DMS153 (cell line): ENCODE measurements around the gene LYPD1.
A peak's percentile ranks its signal among the peaks of the same experiment; 100 is the strongest.
"Not testable (repeated sequence)": the region's sequence is repeated elsewhere in the genome, so short reads cannot be mapped to it uniquely, and the experiment has no call there.

ENCODE experiments used
- DNase-seq: peaks from one replicate; lab custom pipeline; 2025; lab: John Stamatoyannopoulos, UW

LYPD1 gene, protein sequence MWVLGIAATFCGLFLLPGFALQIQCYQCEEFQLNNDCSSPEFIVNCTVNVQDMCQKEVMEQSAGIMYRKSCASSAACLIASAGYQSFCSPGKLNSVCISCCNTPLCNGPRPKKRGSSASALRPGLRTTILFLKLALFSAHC

DNA sequence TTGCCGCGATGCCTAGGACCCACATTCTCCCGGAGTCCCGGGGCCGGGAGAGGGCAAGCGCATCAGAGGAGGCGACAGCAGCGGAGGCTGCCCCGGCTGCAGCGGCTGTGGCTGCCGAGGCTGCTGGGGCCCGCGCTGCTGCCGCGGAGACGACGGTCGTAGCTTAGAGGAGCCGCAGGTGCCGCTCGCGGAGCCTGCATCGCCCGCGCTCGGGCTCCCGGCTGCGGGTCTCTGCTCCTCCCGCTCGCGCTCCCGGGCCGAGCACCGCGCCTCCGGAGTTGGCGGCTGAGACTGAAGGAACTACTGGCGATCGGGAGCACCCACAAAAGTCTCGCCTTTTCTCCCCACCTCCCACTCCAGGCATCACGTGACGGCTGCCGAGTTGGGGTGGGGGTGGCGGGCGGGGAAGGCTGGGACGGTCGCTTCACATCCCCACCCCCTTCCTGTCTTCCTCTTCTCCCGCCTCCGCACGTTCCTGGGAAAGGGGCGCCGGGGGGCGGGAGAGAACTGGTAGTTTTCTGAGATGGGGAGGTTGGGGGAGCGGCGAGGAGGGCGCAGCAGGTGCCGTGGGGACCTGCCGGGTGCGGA, at the start of gene LYPD1:
Gene LYPD1 (minus strand): TSS at position 298 of the 588 bp plus-strand sequence. CDS start 273 bp downstream, at position 25.
- DNase-seq: peak; percentile 25

DNA sequence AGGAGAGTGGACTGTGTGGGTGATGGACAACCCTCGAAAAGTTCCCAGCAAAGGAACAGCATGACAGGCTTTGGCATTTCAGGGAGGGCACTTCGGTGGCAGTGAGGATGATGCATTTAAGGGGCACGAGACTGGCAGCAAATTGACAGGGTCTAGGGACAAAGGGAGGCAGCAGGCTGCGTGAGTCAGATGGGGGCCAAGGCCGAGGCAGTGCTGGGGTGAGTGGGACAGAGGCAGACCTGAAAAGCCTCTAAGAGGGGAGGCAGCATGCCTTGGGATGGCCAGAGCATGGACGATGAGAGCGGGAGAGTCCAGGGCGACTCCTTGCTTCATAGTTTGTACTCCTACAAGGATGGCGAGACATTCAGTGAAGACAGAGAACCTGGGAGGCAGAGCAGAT, 49.5 kb upstream of the LYPD1 start:
- no peak for DNase-seq

DNA sequence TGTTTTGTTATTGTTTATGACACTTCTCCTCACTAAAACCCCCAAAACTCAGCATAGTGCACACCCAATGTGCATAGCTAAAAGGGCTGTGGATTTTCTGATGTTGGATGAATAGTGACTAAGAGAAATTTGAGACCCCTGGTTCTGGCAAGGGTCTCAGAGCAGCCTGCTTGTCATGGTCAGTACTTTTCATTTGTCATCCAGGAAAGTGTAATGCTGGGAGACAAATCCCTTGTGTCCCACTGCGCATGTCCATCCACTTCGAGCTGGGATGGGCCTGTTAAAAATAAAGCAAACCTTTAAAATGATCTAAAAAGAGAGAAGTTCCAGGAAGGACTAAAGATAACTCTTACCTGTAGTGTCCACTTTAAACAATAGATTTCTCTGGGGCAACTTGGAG, 46.9 kb upstream of the LYPD1 start:
- no peak for DNase-seq

DNA sequence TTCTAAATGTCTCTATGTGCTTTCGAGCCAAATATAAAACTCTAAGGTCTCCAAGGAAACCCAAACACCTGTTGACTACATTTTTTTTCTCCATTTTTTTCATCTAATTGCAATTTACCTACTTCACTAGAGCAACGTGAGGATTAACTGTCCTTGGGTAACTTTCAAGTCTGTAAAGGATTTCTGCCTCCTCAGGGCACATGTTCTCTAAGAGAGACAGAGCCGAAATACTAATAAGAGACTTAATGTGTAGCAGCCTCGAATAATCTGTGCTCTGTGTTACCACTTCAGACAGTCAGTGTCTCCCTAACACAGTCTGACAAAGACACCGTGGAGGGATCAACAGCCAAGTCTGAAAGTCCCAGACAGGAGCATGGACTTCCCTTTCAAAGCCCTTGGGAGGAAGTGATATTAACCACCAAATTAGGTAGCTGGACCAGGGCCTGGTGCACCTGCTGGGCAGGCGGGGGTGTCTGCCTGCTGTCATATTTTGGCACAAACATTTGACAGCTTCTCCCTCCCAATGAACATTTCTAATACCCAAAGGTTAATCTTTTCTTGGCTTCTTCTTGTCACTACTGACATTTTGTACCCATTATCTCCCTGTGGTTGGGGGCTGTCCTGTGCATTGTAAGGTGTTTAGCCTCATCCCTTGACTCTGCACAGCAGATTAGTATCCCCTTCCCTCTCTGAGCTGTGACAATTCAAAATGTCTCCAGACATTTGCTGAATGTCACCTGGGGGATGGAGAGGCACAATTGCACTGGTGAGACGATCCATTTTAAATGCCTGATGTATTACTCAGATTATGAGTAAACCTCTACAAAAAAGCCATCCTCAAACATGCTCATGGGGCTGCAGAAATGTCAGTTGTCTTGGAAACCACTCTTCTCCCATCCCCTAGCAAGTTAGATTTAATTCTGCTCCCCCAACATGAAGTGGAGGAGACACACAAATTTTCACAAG, 45.7 kb upstream of the LYPD1 start:
- DNase-seq: no peak

DNA sequence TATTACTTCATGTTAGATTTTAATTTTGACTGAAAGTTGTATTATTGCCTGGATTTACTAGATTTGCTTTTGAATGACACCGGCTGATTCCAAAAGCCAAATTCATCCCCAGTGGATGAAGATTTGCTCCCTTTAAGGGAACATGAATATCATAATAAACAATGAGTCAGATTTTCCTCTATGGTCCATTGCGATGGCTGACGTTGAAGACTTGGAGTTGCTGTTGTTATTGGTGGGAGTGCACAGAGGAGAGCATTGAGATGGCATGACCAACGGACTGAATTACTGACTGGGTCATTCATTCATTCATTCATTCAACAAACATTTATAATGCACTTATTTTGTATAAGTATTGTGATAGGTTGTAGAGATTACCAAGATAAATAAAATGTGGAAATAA, 33.4 kb upstream of the LYPD1 start:
- DNase-seq: no peak

DNA sequence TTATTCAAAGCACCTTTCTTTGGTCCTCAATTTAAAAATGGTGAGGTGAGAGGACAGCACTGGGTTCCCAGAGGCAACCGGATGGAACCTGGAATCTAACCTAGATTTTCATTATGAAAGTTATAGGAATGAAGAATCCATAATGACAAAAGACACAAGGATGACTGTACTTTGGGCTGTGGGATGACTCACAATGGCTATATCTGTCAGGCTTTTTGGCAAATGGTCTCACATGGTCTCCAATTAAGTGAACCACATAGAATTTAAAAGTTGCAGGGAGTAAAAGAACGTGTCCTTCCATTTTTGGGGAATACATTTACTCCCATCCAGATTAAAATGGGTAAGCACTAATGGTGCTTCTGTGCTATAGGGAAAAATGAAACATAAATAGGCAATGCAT, 31.8 kb upstream of the LYPD1 start:
- DNase-seq: no peak

DNA sequence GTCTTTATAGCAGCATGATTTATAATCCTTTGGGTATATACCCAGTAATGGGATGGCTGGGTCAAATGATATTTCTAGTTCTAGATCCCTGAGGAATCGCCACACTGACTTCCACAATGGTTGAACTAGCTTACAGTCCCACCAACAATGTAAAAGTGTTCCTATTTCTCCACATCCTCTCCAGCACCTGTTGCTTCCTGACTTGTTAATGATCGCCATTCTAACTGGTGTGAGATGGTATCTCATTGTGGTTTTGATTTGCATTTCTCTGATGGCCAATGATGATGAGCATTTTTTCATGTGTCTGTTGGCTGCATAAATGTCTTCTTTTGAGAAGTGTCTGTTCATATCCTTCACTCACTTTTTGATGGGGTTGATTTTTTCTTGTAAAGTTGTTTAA, 29.8 kb upstream of the LYPD1 start:
- not testable (repeated sequence) for DNase-seq

DNA sequence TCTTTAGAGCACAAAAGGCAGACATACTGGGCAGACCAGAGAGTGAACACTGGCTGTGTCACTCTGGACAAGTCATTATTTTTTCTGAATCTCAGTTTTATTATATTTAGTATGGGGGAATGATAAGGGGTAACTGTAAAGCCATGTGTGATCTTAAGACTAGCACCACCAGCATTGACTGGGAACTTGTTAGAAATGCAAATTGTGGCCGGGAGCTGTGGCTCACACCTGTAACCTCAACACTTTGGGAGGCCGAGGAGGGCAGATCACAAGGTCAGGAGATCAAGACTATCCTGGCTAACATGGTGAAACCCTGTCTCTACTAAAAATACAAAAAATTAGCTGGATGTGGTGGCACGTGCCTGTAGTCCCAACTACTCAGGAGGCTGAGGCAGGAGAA, 28.3 kb upstream of the LYPD1 start:
- not testable (repeated sequence) for DNase-seq

DNA sequence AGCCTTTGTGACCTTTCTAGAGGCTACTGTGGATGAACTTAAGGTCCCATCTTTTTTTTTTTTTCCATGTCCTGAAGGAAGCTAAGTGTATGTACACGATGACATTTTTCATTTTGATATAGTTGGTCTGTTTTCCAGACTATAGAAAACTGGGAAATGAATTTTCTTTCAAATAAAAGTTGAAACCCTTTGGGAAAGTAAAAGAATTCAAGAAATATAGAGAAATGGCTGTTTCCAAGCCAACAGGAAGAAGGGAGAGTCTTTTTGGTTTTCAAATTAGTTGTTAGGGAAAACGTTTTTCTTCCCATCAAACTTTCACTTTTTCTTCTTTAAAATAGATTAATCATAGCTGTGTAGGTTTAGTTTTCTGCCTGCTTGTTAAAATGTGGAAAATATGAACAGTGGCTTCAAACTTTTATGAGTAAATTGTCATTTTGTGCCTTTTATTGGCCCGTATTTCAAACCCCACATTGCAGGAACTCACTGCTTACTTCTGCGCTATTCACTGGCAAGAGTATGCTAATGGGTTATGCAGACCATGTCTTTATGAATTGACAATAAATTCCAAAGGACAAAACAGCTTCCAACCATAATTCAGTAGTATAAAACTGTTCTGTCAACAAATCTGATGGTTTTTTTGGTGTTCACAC, 27.7 kb upstream of the LYPD1 start:
- DNase-seq: no peak

DNA sequence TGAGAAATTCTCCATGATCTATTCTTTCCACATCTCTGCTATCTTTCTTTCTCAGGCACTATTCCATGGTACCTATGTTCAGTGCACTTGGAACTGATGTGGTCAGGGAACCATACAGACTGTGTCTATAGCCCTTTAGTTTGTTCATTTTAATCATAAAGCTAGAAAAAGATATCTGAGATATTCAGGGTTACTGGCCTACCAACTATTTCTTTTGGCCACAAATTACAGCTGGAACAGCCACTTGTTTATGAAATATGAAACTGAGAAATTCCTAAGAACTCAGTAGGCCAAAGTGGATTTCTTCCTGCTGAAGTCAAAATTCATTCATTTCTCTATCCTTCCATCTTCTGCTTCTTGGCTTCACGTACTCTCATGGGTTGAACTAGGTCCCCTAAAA, 22.8 kb upstream of the LYPD1 start:
- DNase-seq: no peak

DNA sequence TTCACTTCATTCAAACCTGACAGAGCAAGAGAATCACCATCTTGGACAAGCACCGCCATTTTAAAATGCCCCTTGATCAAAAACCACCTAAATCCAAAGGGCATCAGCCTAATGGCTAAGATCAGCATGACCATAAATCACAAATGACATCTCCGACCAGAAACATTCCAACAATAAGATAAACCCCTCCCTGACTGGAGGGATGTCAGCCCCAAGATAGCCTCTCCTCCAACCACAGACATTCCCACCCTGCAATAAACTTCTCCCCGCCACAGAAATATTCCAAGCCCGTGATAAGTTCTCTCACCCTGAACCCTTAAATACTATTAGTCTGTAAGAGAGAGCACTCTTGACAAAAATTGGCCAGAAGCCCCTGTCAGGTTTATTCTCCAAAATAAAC, 21.6 kb upstream of the LYPD1 start:
- no peak for DNase-seq

DNA sequence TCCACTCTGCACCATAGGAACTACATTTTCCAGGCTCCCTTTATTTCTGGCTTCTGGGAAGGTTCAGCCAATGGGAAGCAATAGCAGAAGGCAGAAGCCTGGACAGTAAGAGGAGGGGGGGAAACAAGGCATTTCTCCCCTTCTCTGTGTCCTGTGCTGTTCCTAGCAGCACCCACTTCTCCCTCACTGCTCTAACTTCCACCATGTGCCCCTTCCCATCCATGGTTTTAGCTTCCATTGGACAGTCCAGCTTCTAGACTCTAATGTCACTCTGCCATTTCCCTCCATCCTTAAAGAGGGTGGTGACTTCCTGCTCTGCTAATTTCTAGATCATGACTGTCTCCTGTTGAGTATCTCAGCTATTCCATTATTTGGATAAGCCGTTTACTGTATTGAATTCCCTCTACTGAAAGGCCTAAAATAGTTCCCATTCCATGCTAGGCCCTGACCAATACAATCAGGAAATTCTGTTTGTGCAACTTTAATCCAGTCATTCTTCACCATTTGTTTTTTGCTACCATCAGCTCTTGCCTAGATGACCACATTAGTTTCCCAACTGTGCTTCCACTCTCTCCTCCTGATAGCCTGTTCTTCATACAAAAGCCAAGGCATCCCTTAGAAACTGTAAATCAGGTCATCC, 20.8 kb upstream of the LYPD1 start:
- DNase-seq: no peak

DNA sequence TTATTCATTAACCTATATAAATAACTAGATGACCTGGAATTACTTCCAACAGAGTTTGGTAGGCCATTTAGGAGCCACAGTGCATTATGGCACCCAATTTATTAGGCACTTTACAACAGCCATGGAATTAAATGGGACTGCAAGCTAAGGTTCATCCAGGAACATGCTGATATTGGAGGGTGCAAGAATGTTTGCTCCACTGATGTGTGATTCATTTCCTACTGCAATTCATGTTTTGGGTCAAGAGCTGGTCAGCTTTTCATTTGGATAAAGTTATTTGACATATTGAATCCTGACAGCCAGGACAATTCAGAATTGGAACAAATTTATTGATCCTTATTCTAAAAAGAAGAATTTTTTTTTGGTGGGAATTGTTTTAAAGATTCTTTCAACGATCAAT, 11.8 kb upstream of the LYPD1 start:
- no peak for DNase-seq

DNA sequence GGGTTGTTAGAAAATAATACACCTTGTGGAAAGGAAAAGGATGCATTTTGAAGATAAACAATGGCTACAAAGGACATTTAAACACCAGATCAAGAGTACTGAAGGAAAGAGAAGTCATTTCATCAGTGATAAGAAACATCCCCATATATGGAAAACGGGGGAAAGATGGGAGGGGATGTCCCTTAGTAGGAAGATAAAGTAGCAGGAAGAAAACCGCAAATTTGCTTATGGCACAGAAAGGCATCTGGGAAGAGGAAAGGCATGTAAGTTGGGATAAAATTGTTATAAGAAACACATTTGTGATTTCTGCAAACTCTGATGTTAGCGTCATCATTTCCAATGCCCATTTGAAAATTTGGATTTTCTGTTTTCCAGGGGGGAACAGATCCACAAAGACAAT, 10.5 kb upstream of the LYPD1 start:
- no peak for DNase-seq

DNA sequence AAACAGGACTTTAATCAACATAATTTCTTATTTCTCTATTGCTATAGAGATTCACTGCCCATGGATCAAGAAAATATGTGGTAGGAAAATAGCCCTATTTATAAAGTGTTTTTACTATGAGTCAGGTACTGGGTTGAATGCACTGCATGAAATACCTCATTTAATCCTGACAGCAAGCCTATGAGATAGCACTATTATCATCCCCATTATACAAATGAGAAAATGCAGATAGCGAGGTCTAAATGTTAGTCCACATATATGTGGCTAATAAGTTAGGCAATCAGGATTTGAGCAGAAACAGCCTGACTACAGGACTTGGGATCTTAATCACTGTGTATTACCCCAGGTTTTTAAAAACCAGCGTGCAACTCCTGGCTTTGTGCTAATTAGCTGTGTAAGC, 8.5 kb upstream of the LYPD1 start:
- DNase-seq: no peak

DNA sequence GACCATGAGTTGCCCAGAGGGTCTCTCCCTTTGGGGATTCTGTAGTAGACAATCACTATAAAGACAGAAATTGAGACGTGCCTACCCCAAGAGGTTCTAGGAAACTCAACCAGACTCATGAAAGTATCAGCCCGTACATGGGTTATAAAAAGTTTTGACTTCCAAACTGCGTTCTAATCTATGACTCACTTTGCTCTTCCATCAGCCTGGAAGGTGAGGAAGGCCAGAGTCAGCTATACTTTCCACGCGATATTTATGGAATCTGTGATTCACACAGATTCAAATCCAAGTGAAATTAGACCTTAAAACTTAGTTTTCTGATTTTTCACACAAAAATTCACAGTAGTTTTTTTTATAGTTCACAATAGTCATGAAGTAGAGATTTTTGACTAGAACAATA, 7.7 kb upstream of the LYPD1 start:
- DNase-seq: no peak

DNA sequence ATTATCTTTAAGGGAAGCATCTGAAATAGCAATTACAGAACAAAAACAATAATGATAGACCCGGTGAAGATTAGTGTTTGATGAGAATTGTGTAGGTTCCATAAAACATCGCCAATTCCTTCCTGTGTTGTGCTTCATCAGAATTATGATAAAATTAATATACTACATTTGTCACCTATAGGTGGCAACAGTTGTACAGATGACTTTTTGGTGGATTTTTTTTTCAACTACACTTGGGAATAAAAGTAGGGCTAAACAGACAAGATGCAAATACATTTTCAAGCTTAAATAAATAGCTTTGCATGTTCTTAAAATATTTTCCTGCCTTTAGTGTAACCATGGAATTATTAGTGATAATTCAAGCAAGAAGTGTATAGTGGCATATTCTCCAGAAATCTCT, 7.0 kb upstream of the LYPD1 start:
- no peak for DNase-seq

DNA sequence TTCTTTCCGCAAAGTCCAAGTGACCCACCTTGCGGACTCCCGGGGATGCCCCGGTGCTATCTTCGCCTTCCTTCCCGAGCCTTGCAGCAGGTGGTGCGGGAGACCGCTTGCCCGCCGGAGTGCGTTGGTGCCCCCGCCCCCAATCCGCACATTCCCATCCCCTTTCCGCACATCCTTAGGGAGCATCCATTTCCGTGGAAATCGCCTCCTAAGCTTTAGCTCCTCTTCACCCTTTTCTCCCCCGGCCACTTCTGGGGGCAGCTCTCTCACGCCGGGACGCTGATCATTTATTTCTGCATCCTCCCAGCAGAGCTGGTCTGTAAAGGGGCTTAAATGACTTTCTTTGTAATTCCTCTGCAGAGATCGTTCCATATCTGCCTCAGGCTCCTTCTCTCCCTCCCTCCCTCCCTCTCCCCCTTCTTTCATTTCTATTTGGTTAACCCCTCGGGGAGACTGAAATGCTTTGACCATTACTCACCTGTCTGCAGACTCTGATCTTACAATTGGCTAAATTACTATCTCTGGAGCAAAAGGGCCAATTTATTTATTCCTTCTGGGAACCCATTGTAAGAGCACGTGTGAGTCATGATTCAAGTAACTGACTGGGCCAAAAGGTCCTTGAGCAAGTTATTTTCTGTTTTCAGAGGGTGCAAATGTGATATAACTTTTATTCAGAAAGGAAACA, 1.3 kb upstream of the LYPD1 start:
- DNase-seq: no peak

DNA sequence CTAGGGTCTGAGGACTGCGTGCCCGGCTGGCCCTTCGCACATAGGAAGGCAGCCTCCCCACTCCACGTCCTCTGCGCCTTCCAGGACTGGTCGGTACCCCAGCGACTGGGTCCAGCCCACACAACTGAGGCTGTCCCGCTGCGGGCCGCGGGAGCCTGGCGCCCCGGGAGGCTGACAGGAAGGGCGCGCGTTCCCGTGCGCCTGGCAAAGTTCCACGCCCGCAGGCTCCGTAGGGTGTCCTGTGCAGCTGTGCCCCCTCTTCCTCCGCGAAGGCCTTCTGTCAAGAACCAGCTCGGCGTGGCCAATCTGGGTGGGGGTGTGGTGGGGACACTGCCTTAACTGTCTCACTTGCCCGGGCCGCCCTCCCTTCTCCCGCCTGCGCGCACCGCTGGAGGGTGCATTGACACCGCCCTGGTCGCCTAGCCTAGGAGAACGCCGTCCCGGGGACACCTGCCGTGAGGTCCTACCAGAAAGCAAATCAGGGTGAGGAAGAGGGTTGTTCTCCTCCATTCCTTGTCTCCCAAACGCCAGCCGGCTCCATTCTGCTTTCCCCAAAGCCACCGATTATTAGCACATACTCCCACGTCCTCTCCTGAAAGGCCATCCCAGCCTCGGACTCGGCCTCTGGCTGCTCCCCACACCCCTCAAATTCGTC, 618 bp upstream of the LYPD1 start:
- DNase-seq: peak; percentile 23

DNA sequence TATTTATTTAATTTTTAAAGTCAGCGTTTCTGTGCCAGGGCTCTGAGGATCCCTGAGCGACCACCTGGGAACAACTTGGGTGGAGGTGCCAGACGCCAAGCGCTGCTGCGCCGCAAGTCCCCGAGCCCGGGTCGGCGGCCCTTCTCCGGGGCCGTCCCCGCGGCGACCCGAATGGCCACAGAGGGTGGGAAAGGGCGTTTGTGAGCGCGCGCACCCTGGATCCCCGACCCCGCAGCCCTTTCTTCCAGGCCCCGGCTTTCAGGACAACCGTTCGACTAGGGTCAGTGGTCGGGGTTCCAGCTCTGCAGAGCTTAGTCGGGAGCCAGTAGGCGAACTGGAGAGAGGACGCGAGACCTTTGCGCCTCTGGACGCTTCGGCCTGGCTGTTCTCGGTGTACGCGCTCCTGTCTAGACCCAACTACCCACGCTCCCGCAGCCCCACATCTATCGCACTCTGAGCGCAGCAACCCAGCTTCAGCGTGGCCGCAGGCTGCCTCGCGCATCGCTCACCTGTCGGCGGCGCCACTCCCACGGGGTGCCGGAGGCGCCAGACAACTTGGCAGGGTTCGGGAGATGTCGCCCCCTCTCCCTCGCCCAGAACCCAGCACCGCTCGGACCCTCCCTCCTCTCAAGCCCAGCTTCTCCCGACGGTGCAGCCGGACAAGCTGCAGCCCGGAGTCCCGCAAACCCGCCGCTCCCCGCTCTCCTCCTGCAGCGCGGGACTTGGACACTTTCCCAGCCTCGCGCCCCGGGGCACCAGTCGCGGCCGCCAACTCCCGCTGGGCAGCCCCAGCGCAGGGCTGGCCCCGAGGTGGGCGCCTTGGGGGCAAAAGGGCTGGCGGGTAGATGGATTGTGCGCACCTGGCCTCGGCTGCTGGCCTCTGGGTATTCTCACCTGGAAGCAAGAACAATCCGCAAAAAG, 758 bp downstream of the LYPD1 start:
- DNase-seq: peak; percentile 25
